ENCODE measurements around the gene ZMYM5. TPM values are rescaled to one million over a fixed set of nuclear protein-coding genes. Genes with fewer than 3 reads are reported as not detected.
"Not testable (repeated sequence)": the region's sequence is repeated elsewhere in the genome, so short reads cannot be mapped to it uniquely, and the experiment has no call there.

ZMYM5 gene
- total and polyA plus RNA-seq, 2 of the 8 experiments (the other 6 are each of a cell fraction or from before 2014, with no cell fraction given): 4.9 to 7.9 TPM

- not testable (repeated sequence) for H3K4me1 ChIP-seq (replicated peaks in 1 of 4; ENCODE audit: control insufficient read depth in 3 of 4, insufficient read depth in 4 of 4, low read length in 3 of 4); H3K4me3 ChIP-seq (ENCODE audit: extremely low read depth in 1 of 4, insufficient read depth in 2 of 4, low read depth in 3 of 4, low read length in 4 of 4); H2BK20ac ChIP-seq (ENCODE audit: low read length); H3K27me3 ChIP-seq (replicated peaks in 1 of 4; ENCODE audit: control insufficient read depth in 3 of 4, extremely low read depth in 1 of 4, insufficient read depth in 3 of 4, low read length in 3 of 4); DNase-seq (ENCODE audit: low read depth in 1 of 2, low spot score in 2 of 2); H3K4ac ChIP-seq (replicated peaks; ENCODE audit: insufficient read length, low read depth, low read length); H2AFZ ChIP-seq (ENCODE audit: low read length); H3K36me3 ChIP-seq (ENCODE audit: control insufficient read depth in 2 of 4, insufficient read depth in 4 of 4, low read length in 3 of 4); H2BK5ac ChIP-seq (ENCODE audit: low read depth, low read length); H3K23ac ChIP-seq (ENCODE audit: insufficient read length); H3K79me1 ChIP-seq (ENCODE audit: low read depth, low read length); H4K8ac ChIP-seq (ENCODE audit: extremely low read depth, insufficient read depth, low read length); H3K4me2 ChIP-seq (ENCODE audit: insufficient read depth in 1 of 2, low read depth in 2 of 2, low read length in 2 of 2); H4K91ac ChIP-seq (replicated peaks; ENCODE audit: insufficient read length, low read length); H2BK12ac ChIP-seq (ENCODE audit: low read depth, low read length); H3K56ac ChIP-seq (replicated peaks; ENCODE audit: insufficient read length, low read depth, low read length); H3K79me2 ChIP-seq (ENCODE audit: control insufficient read depth in 1 of 2, insufficient read depth in 2 of 2, low read length in 2 of 2); H3K27ac ChIP-seq (ENCODE audit: low read depth, low read length); H3K23me2 ChIP-seq (ENCODE audit: low read depth, low read length); H2BK120ac ChIP-seq (replicated peaks; ENCODE audit: low read depth, low read length); H3K14ac ChIP-seq (ENCODE audit: insufficient read length); H3K9ac ChIP-seq (replicated peaks in 1 of 4; ENCODE audit: extremely low read depth in 1 of 4, low read depth in 3 of 4, low read length in 3 of 4); H2AK5ac ChIP-seq (ENCODE audit: low read depth, low read length); H3K18ac ChIP-seq (ENCODE audit: extremely low read depth, low read length); H4K5ac ChIP-seq (ENCODE audit: insufficient read length, low read depth, low read length); FAIRE-seq; H2BK15ac ChIP-seq (ENCODE audit: low read length); H3K9me3 ChIP-seq (ENCODE audit: insufficient read depth in 2 of 2, low read depth in 1 of 2, low read length in 1 of 2); H4K20me1 ChIP-seq (replicated peaks in 1 of 2; ENCODE audit: control insufficient read depth in 1 of 2, insufficient read depth in 2 of 2, low read length in 2 of 2)
- POLR2A ChIA-PET (ENCODE audit: partially characterized antibody): interaction anchor here (2.9 kb wide), 1 partner anchor 32 kb away, joined by 7 read pairs; the partner anchor contains the start of gene PSPC1
- CTCF ChIA-PET (ENCODE audit: partially characterized antibody): interaction anchor here (0.7 to 1.6 kb wide), 5 partner anchors 13 to 114 kb away, joined by 3 to 5 read pairs (median 3); no protein-coding TSS in a partner anchor
- WGBS, 2 experiments (ENCODE audit: extremely low coverage in 1 of 2, insufficient coverage in 1 of 2, insufficient read length in 1 of 2, insufficient replicate concordance in 2 of 2, low coverage in 1 of 2, low lambda C conversion rate in 2 of 2, missing lambda C conversion rate in 1 of 2): 96% methylated on average over 2 of the region's 2 CpGs; no CpG with 5 or more reads in 1 of the 2 experiments
Measured at GRCh38 chr13:19815842-19816241, 47.6 kb downstream of the ZMYM5 start.

All from H1 (cell line).